ENCODE results near the gene FAM167B.
A peak's percentile ranks its signal among the peaks of the same experiment; 100 is the strongest.

The FAM167B gene

GRCh38 chr1:32239790-32240139 lies 7.3 kb upstream of the FAM167B start:
- H3K27me3 ChIP-seq (ENCODE audit: low read depth, low read length), result no peaks in the 10 kb centered on the region
- H3K36me3 ChIP-seq (replicated peaks; ENCODE audit: low read depth, low read length), result no peaks in the 10 kb centered on the region
- no peaks in the 10 kb centered on the region for H3K9me3 ChIP-seq (ENCODE audit: insufficient read depth, low read length)
- TF ChIP-seq CTCF (IDR thresholded peaks at IDR 0.05; ENCODE audit: low read depth, low read length), result no peak
- no peak for TF ChIP-seq EZH2phosphoT487 (IDR thresholded peaks at IDR 0.05; ENCODE audit: low read depth)
- H3K27ac ChIP-seq (ENCODE audit: low read length), result no peak overlapping the region
- H3K4me3 ChIP-seq (ENCODE audit: low read length), result no peak overlapping the region
- no peaks in the 10 kb centered on the region for H3K79me2 ChIP-seq (ENCODE audit: low read length)
- H3K4me1 ChIP-seq (ENCODE audit: low read length), result peaks cover 5% of the 10 kb centered on the region
- no peak overlapping the region for H3K9ac ChIP-seq (ENCODE audit: low read length)
- no peak overlapping the region for H2AFZ ChIP-seq (ENCODE audit: low read depth, low read length)
- H4K20me1 ChIP-seq (ENCODE audit: insufficient read depth, low read length), result no peaks in the 10 kb centered on the region
- H3K4me2 ChIP-seq (ENCODE audit: low read length), result no peak overlapping the region

- Histone ChIP-seq H3K79me2 (ENCODE audit: low read length) (no peaks in the 10 kb centered on the region), H3K9me3 (ENCODE audit: insufficient read depth, low read length) (no peaks in the 10 kb centered on the region), H3K4me2 (ENCODE audit: low read length) (no peak overlapping the region), H3K4me1 (ENCODE audit: low read length) (peaks cover 5% of the 10 kb centered on the region), H4K20me1 (ENCODE audit: insufficient read depth, low read length) (no peaks in the 10 kb centered on the region), H3K9ac (ENCODE audit: low read length) (no peak overlapping the region), H3K27me3 (ENCODE audit: low read depth, low read length) (no peaks in the 10 kb centered on the region), H3K27ac (ENCODE audit: low read length) (no peak overlapping the region), H2AFZ (ENCODE audit: low read depth, low read length) (no peak overlapping the region), H3K36me3 (replicated peaks; ENCODE audit: low read depth, low read length) (no peaks in the 10 kb centered on the region), H3K4me3 (ENCODE audit: low read length) (no peak overlapping the region)
- no peak for TF ChIP-seq EZH2phosphoT487 (IDR thresholded peaks at IDR 0.05; ENCODE audit: low read depth)
- TF ChIP-seq CTCF (IDR thresholded peaks at IDR 0.05; ENCODE audit: low read depth, low read length), result no peak
Measured at GRCh38 chr1:32240140-32240951, 6.7 kb upstream of the FAM167B start.

- no peak overlapping the region for H3K4me2 ChIP-seq (ENCODE audit: low read length)
- no peak overlapping the region for H3K4me3 ChIP-seq (ENCODE audit: low read length)
- H3K27ac ChIP-seq (ENCODE audit: low read length), result no peak overlapping the region
- H3K9ac ChIP-seq (ENCODE audit: low read length), result no peak overlapping the region
- no peak overlapping the region for H2AFZ ChIP-seq (ENCODE audit: low read depth, low read length)
- TF ChIP-seq EZH2phosphoT487 (IDR thresholded peaks at IDR 0.05; ENCODE audit: low read depth) (no peak), CTCF (IDR thresholded peaks at IDR 0.05; ENCODE audit: low read depth, low read length) (no peak)
- H3K36me3 ChIP-seq (replicated peaks; ENCODE audit: low read depth, low read length), result no peaks in the 10 kb centered on the region
- H4K20me1 ChIP-seq (ENCODE audit: insufficient read depth, low read length), result no peaks in the 10 kb centered on the region
- H3K4me1 ChIP-seq (ENCODE audit: low read length), result peaks cover 5% of the 10 kb centered on the region
- no peaks in the 10 kb centered on the region for H3K27me3 ChIP-seq (ENCODE audit: low read depth, low read length)
- H3K9me3 ChIP-seq (ENCODE audit: insufficient read depth, low read length), result no peaks in the 10 kb centered on the region
- H3K79me2 ChIP-seq (ENCODE audit: low read length), result no peaks in the 10 kb centered on the region
Measured at GRCh38 chr1:32241001-32241763, 5.8 kb upstream of the FAM167B start.

GRCh38 chr1:32242341-32242851 lies 4.6 kb upstream of the FAM167B start:
- H3K27ac ChIP-seq (ENCODE audit: low read length), result no peak overlapping the region
- no peaks in the 10 kb centered on the region for H3K9me3 ChIP-seq (ENCODE audit: insufficient read depth, low read length)
- TF ChIP-seq EZH2phosphoT487 (IDR thresholded peaks at IDR 0.05; ENCODE audit: low read depth), result no peak
- no peak overlapping the region for H3K9ac ChIP-seq (ENCODE audit: low read length)
- peak overlapping the region; percentile 46; the same call in 1 of the 2 replicates for H2AFZ ChIP-seq (ENCODE audit: low read depth, low read length)
- H3K4me3 ChIP-seq (ENCODE audit: low read length), result no peak overlapping the region
- H4K20me1 ChIP-seq (ENCODE audit: insufficient read depth, low read length), result no peaks in the 10 kb centered on the region
- no peaks in the 10 kb centered on the region for H3K79me2 ChIP-seq (ENCODE audit: low read length)
- H3K4me2 ChIP-seq (ENCODE audit: low read length), result peak overlapping the region; percentile 12; the same call in 1 of the 2 replicates
- H3K27me3 ChIP-seq (ENCODE audit: low read depth, low read length), result no peaks in the 10 kb centered on the region
- peaks cover 5% of the 10 kb centered on the region for H3K4me1 ChIP-seq (ENCODE audit: low read length)
- H3K36me3 ChIP-seq (replicated peaks; ENCODE audit: low read depth, low read length), result no peaks in the 10 kb centered on the region

All from OCI-LY3 (cell line).